GM21619 (cell line): ENCODE measurements around the gene CSF1R.

Source experiments
- ATAC-seq: cut with Tn5 transposase; IDR thresholded peaks from one replicate; pipeline ENCODE4 v1.9.1; 2021; ENCODE audit not compliant: unreplicated experiment

The CSF1R gene

GRCh38 chr5:150120617-150121447 lies 34.5 kb upstream of the CSF1R start:
- no peak for ATAC-seq

GRCh38 chr5:150120062-150120441 lies 33.7 kb upstream of the CSF1R start:
- ATAC-seq: no peak

- ATAC-seq: no peak
These were observed 33.2 kb upstream of the CSF1R start for GRCh38 chr5:150119421-150120061.

GRCh38 chr5:150118561-150119229 lies 32.3 kb upstream of the CSF1R start:
- ATAC-seq: no peak

GRCh38 chr5:150117945-150118560 lies 31.7 kb upstream of the CSF1R start:
- ATAC-seq: no peak

- no peak for ATAC-seq
These were observed 30.5 kb upstream of the CSF1R start for GRCh38 chr5:150116667-150117400.

GRCh38 chr5:150114773-150115408 lies 28.5 kb upstream of the CSF1R start:
- ATAC-seq: no peak

- no peak for ATAC-seq
These were observed 27.8 kb upstream of the CSF1R start for GRCh38 chr5:150114102-150114641.

- ATAC-seq: no peak
These were observed 26.8 kb upstream of the CSF1R start for GRCh38 chr5:150113047-150113744.

GRCh38 chr5:150112201-150113046 lies 26.1 kb upstream of the CSF1R start:
- no peak for ATAC-seq

- ATAC-seq: no peak
These were observed 24.8 kb upstream of the CSF1R start for GRCh38 chr5:150111122-150111521.

GRCh38 chr5:150109921-150110320 lies 23.6 kb upstream of the CSF1R start:
- ATAC-seq: no peak

GRCh38 chr5:150108711-150109514 lies 22.6 kb upstream of the CSF1R start:
- ATAC-seq: no peak

- ATAC-seq: no peak
These were observed 21.6 kb upstream of the CSF1R start for GRCh38 chr5:150107909-150108447.

- no peak for ATAC-seq
These were observed 20.5 kb upstream of the CSF1R start for GRCh38 chr5:150106674-150107426.

GRCh38 chr5:150105928-150106615 lies 19.7 kb upstream of the CSF1R start:
- ATAC-seq: no peak
